H1 (cell line): ENCODE data around the gene ABCA13.

Source experiments
- POLR2A ChIP-seq, 2 experiments: IDR thresholded peaks; 1 replicate in 1 of 2; 2 replicates in 1 of 2; pipeline ENCODE4 v1.6.1; 2011; ENCODE audit warnings: low read depth in 2 of 2, low read length in 2 of 2, mild to moderate bottlenecking in 2 of 2; ENCODE audit errors: control extremely low read depth in 1 of 2
- SP2 ChIP-seq: IDR thresholded peaks from 2 replicates; pipeline ENCODE4 v1.6.1; 2012; ENCODE audit warnings: mild to moderate bottlenecking, low read length, inconsistent platforms
- TF ChIP-seq, protein P1 (sequence below), 3 experiments: IDR thresholded peaks; 1 replicate in 2 of 3; 2 replicates in 1 of 3; pipeline versions ENCODE4 v1.5.1 to v1.6.1; 2011; ENCODE audit warnings: low read length in 3 of 3, mild to moderate bottlenecking in 3 of 3, inconsistent platforms in 2 of 3, low read depth in 1 of 3, moderate library complexity in 1 of 3; ENCODE audit not compliant: insufficient read depth in 1 of 3; ENCODE audit errors: control extremely low read depth in 1 of 3

DNA sequence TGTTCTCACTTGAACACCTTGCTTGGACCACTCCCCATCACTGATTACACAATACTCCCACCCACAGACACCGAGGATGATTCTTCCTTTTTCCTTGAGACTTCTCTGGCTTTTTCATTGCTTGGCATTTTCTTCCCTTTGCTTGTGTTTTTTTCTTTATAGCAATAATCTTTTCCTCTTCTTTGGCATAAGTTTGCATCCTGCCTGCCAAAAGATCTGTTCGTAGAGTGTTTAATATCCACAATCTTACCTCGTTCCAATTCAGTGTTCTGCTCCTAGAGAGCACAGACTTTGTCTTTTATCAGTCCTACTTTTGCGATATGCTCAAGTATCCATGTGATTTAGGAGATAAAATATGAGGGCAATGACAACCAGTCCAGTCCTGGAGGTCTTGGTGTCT lies 449.8 kb downstream of the ABCA13 start:
- TF ChIP-seq, protein P1, sequence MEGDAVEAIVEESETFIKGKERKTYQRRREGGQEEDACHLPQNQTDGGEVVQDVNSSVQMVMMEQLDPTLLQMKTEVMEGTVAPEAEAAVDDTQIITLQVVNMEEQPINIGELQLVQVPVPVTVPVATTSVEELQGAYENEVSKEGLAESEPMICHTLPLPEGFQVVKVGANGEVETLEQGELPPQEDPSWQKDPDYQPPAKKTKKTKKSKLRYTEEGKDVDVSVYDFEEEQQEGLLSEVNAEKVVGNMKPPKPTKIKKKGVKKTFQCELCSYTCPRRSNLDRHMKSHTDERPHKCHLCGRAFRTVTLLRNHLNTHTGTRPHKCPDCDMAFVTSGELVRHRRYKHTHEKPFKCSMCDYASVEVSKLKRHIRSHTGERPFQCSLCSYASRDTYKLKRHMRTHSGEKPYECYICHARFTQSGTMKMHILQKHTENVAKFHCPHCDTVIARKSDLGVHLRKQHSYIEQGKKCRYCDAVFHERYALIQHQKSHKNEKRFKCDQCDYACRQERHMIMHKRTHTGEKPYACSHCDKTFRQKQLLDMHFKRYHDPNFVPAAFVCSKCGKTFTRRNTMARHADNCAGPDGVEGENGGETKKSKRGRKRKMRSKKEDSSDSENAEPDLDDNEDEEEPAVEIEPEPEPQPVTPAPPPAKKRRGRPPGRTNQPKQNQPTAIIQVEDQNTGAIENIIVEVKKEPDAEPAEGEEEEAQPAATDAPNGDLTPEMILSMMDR (IDR thresholded peaks at IDR 0.05; ENCODE audit: control extremely low read depth in 1 of 3, insufficient read depth in 1 of 3, low read depth in 1 of 3, low read length in 3 of 3) = no peak
- no peak for TF ChIP-seq POLR2A (IDR thresholded peaks at IDR 0.05; ENCODE audit: control extremely low read depth in 1 of 2, low read depth in 2 of 2, low read length in 2 of 2)
- TF ChIP-seq SP2 = no peak
